Ishikawa (cell line): ENCODE data around the gene SNX21.

ENCODE experiments used
- CEBPB ChIP-seq: IDR thresholded peaks from 2 replicates; pipeline ENCODE4 v1.6.1; 2012
- CREB1 ChIP-seq: IDR thresholded peaks from 2 replicates; pipeline ENCODE4 v1.6.1; 2012; ENCODE audit warnings: low read depth
- EGR1 ChIP-seq: IDR thresholded peaks from 2 replicates; pipeline ENCODE4 v1.6.1; 2012
- EP300 ChIP-seq: IDR thresholded peaks from 2 replicates; pipeline ENCODE4 v1.6.1; 2012; ENCODE audit warnings: borderline replicate concordance
- FOXM1 ChIP-seq: IDR thresholded peaks from 2 replicates; pipeline ENCODE4 v1.6.1; 2012; ENCODE audit warnings: low read depth, borderline replicate concordance
- NFIC ChIP-seq: IDR thresholded peaks from 2 replicates; pipeline ENCODE4 v1.6.1; 2012
- RAD21 ChIP-seq: IDR thresholded peaks from 2 replicates; pipeline ENCODE4 v1.6.1; 2012; ENCODE audit warnings: low read depth
- TAF1 ChIP-seq: IDR thresholded peaks from 2 replicates; pipeline ENCODE4 v1.6.1; 2012; ENCODE audit warnings: low read depth, mild to moderate bottlenecking
- TCF12 ChIP-seq: IDR thresholded peaks from 2 replicates; pipeline ENCODE4 v1.6.1; 2012; ENCODE audit warnings: low read depth
- TEAD4 ChIP-seq: IDR thresholded peaks from 2 replicates; pipeline ENCODE4 v1.6.1; 2012
- YY1 ChIP-seq: IDR thresholded peaks from 2 replicates; pipeline ENCODE4 v1.6.1; 2012; ENCODE audit warnings: low read depth
- ZBTB7A ChIP-seq: IDR thresholded peaks from 2 replicates; pipeline ENCODE4 v1.6.1; 2012; ENCODE audit warnings: low read depth
- TF ChIP-seq, protein P1 (sequence below): IDR thresholded peaks from 2 replicates; pipeline ENCODE4 v1.6.1; 2012; ENCODE audit warnings: low read depth, mild to moderate bottlenecking
- TF ChIP-seq, protein P2 (sequence below): IDR thresholded peaks from 2 replicates; pipeline ENCODE4 v1.6.1; 2012
- TF ChIP-seq, protein P3 (sequence below): IDR thresholded peaks from 2 replicates; pipeline ENCODE4 v1.6.1; 2012

Gene SNX21

DNA sequence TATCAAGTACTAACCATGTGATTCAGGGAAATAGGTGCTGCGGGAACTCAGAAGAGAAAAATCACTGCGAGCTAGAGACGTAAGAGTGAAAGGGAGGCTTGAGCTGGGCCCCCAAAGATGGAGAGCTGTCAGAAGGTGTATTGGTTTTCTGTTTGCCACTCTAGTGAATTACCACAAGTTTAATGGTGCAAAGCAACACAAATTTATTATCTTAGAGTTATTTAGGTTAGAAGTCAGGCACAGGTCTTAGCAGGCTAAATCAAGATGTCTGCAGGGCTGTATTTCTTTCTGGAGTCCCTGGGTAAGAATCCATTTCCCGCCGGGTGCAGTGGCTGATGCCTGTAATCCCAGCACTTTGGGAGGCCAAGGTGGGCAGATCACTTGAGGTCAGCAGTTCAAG, 26.3 kb downstream of the SNX21 start:
- TF ChIP-seq FOXM1 (no peak), EGR1 (no peak), NFIC (no peak), CREB1 (no peak), ZBTB7A (no peak), CEBPB (no peak), TAF1 (no peak), TCF12 (no peak), EP300 (no peak)
- TF ChIP-seq, protein P1, sequence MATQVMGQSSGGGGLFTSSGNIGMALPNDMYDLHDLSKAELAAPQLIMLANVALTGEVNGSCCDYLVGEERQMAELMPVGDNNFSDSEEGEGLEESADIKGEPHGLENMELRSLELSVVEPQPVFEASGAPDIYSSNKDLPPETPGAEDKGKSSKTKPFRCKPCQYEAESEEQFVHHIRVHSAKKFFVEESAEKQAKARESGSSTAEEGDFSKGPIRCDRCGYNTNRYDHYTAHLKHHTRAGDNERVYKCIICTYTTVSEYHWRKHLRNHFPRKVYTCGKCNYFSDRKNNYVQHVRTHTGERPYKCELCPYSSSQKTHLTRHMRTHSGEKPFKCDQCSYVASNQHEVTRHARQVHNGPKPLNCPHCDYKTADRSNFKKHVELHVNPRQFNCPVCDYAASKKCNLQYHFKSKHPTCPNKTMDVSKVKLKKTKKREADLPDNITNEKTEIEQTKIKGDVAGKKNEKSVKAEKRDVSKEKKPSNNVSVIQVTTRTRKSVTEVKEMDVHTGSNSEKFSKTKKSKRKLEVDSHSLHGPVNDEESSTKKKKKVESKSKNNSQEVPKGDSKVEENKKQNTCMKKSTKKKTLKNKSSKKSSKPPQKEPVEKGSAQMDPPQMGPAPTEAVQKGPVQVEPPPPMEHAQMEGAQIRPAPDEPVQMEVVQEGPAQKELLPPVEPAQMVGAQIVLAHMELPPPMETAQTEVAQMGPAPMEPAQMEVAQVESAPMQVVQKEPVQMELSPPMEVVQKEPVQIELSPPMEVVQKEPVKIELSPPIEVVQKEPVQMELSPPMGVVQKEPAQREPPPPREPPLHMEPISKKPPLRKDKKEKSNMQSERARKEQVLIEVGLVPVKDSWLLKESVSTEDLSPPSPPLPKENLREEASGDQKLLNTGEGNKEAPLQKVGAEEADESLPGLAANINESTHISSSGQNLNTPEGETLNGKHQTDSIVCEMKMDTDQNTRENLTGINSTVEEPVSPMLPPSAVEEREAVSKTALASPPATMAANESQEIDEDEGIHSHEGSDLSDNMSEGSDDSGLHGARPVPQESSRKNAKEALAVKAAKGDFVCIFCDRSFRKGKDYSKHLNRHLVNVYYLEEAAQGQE: no peak

DNA sequence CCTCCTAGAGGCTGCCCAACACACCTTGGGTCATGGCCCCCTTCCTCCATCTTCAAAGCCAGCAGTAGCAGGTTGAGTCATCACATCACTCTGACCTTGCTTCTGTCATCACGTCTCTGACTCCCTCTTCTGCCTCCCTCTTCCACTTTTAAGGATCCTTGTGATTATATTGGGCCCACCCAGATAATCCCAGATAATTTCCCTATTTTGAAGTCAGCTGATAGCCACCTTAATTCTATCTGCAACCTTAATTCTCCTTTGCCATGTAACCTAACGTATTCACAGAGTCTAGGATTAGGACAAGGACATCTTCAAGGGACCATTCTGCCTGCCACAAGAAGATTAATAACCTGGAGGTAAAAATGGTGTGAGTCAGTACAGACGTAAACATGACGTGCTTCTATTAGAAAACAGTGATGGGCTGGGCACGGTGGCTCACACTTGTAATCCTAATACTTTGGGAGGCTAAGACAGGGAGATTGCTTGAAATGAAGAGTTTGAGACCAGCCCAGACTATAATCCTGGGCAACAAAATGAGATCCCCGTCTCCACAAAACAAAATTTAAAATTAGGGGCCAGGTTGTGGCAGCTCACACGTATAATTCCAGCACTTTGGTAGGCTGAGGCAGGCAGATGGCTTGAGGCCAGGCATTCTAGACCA, 27.1 kb downstream of the SNX21 start:
- TF ChIP-seq NFIC: no peak
- TF ChIP-seq FOXM1: no peak
- no peak for TF ChIP-seq CREB1
- no peak for TF ChIP-seq CEBPB
- TF ChIP-seq, protein P1: no peak
- no peak for TF ChIP-seq TCF12
- TF ChIP-seq TAF1: no peak
- TF ChIP-seq, protein P2, sequence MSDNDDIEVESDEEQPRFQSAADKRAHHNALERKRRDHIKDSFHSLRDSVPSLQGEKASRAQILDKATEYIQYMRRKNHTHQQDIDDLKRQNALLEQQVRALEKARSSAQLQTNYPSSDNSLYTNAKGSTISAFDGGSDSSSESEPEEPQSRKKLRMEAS: no peak
- no peak for TF ChIP-seq EGR1

DNA sequence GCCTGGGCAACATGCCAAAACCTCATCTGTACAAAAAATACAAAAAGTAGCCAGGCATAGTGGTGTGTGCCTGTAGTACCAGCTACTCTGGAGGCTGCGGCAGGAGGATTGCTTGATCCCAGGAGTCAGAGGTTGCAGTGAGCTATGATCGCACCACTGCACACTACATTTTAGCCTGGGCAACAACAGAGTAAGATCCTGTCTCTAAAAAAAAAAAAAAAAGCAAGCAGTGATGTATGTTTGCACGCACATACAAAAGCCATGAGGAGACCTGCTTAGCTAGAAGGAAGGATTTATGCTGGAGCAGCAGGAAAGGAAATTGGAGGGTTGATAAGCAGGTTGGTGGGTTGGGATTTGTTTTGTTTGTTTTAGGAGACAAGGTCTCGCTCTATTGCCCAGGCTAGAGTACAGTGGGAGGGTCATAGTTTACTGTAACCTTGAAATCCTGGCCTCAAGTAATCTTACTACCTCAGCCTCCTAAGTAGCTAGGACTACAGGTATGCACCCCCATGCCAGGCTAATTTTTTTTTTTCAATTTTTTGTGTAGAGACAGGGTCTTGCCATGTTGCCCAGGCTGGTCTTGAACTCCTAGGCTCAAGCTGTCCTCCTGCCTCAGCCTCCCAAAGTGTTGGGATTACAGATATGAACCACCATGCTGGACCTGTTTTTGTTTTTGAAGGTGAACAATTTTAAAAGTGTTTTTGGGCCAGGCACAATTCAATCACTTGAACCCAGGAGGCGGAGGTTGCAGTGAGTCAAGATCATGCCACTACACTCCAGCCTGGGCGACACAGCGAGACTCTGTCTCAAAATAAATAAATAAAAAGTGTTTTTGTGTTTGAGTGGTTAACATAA, 27.8 kb downstream of the SNX21 start:
- no peak for TF ChIP-seq RAD21
- TF ChIP-seq NFIC: peak; percentile 55; the same call in 1 of the 2 replicates

DNA sequence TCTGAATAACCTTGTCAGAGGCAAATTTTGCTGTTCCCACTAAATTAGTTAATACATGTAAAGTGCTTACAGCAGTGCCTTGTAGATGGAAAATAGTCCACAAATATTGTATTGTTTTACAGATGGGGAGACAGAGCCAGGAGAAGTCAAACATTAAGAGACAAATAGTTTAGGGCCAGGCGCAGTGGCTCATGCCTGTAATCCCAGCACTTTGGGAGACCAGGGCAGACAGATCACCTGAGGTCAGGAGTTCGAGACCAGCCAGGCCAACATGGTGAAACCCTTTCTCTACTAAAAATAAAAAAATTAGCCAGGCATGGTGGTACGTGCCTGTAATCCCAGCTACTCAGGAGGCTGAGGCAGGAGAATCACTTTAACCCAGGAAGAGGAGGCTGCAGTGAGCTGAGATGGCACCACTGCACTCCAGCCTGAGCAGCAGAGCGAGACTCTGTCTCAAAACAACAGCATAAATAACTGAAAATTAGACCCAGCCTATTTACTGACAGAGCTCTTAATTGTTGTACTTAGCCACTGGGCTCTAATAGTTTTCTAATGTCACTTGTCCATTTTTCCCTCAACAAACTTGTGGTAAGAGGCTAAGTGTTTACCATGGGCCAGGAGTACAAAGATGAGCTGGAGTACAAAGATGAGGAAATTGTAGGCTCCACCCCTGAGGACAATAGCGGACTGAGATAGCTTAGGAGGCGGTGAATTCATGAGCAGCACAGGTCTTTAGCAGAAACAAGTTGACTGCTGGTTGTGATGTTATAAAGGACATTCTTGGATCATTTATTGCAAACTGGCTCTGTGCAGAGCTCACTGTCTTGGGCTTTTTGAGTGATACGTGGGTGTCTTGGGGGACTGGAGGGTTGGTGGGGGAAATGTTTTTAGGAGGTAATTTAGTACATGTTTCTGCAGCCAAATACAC, 30.2 kb downstream of the SNX21 start:
- no peak for TF ChIP-seq FOXM1
- no peak for TF ChIP-seq NFIC
- TF ChIP-seq EGR1: no peak
- TF ChIP-seq, protein P3, sequence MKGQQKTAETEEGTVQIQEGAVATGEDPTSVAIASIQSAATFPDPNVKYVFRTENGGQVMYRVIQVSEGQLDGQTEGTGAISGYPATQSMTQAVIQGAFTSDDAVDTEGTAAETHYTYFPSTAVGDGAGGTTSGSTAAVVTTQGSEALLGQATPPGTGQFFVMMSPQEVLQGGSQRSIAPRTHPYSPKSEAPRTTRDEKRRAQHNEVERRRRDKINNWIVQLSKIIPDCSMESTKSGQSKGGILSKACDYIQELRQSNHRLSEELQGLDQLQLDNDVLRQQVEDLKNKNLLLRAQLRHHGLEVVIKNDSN: no peak
- TF ChIP-seq ZBTB7A: no peak
- no peak for TF ChIP-seq TAF1
- TF ChIP-seq CREB1: no peak

DNA sequence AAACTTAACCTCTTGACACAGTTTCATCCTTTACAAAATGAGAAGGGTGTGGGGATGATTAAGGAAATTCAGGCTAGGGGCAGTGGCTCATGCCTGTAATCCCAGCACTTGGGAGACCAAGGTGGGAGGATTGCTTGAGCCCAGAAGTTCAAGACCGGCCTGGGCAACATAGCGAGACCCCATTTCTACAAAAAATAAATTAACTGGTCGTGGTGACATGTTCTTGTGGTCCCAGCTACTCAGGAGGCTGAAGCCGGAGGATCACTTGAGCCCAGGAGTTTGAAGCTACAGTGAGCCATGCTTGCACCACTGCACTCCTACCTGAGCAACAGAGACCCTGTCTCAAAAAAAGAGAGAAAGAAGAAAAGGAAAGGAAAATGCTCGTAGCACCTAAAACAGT, 32.9 kb downstream of the SNX21 start:
- TF ChIP-seq ZBTB7A: no peak
- TF ChIP-seq CREB1: no peak
- no peak for TF ChIP-seq RAD21
- no peak for TF ChIP-seq EP300
- TF ChIP-seq YY1: no peak
- no peak for TF ChIP-seq TAF1
- no peak for TF ChIP-seq FOXM1
- TF ChIP-seq TEAD4: no peak
- TF ChIP-seq TCF12: no peak
- TF ChIP-seq, protein P1: no peak
